HL-60 (cell line): ENCODE data around the gene FGF18.

Source experiments
- REST ChIP-seq: IDR thresholded peaks from 2 replicates; pipeline ENCODE4 v1.6.1; 2012; ENCODE audit warnings: low read depth; ENCODE audit not compliant: insufficient replicate concordance
- SPI1 ChIP-seq: IDR thresholded peaks from 2 replicates; pipeline ENCODE4 v1.6.1; 2012; ENCODE audit warnings: low read depth, mild to moderate bottlenecking, borderline replicate concordance
- TF ChIP-seq, protein P1 (sequence below): IDR thresholded peaks from one replicate; pipeline ENCODE4 v1.5.1; 2011; ENCODE audit warnings: low read length, control low read depth, inconsistent platforms; ENCODE audit not compliant: insufficient read depth

DNA sequence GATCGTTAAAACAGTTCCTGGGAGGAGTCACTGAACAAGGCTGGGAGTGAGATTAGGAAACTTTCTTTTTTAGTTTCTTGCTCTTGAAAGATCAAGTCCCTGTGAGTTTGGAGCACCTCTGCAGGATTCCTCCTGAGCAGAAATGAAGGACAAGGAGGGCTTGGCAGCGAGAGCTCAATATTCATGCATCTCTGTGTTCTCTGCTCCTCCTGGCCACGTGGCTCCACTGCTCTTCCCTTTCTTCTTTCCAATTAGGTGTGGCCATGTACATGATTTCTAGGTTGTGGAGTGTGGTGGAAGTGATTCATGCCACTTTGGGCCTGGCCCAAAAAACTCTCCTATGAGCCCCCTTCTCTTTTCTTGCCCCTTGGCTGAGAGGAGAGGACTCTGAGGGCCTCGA is 67.2 kb downstream of the FGF18 start:
- TF ChIP-seq, protein P1, sequence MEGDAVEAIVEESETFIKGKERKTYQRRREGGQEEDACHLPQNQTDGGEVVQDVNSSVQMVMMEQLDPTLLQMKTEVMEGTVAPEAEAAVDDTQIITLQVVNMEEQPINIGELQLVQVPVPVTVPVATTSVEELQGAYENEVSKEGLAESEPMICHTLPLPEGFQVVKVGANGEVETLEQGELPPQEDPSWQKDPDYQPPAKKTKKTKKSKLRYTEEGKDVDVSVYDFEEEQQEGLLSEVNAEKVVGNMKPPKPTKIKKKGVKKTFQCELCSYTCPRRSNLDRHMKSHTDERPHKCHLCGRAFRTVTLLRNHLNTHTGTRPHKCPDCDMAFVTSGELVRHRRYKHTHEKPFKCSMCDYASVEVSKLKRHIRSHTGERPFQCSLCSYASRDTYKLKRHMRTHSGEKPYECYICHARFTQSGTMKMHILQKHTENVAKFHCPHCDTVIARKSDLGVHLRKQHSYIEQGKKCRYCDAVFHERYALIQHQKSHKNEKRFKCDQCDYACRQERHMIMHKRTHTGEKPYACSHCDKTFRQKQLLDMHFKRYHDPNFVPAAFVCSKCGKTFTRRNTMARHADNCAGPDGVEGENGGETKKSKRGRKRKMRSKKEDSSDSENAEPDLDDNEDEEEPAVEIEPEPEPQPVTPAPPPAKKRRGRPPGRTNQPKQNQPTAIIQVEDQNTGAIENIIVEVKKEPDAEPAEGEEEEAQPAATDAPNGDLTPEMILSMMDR: no peak
- TF ChIP-seq SPI1 (no peak), REST (no peak)
